HG03558 (cell line): ENCODE measurements around the gene SPRYD3.

Experiments used
- ATAC-seq: cut with Tn5 transposase; IDR thresholded peaks from one replicate; pipeline ENCODE4 v1.9.1; 2021; ENCODE audit warnings: moderate number of reproducible peaks; ENCODE audit not compliant: unreplicated experiment; ENCODE audit errors: extremely low read depth

Gene SPRYD3

DNA sequence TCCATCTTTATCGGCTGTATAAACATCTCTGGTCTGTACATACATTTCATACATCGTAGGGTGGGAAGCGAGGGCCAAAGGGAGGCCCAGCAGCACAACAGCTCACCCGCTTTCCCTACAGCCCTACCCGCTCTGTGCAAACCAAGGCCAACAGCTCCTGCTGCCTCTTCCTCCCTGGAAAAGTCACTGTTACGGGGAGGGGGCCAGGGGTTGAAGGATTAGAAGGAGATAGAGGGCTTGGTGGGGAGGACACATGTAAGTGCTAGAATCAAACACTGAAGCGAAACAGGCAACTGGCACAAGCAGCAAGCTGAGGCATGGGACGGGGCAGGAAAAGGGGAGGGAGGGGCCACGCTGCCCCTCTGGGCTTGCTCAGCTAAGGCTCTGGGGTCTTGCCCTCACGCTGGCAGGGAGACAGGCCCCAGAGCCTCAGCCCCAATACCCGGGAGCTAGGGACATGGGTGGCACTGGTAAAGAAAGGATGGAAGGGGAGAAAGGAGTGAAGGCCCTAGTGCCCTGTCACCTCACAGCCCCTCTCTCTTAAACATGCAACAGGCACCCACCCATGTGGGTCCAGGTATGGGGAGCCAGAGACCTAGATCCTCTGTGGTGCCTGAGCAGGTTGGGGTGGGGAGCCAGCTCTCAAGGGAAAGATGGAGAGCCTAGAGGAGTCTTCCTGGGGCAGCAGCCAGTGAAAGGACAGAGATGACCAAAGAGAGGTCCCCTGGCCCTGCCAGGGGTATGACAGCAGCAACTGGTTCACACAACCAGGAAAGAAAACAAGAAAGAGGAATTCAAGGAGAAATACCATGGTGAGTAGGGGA, 14.4 kb downstream of the SPRYD3 start:
- ATAC-seq = no peak

DNA sequence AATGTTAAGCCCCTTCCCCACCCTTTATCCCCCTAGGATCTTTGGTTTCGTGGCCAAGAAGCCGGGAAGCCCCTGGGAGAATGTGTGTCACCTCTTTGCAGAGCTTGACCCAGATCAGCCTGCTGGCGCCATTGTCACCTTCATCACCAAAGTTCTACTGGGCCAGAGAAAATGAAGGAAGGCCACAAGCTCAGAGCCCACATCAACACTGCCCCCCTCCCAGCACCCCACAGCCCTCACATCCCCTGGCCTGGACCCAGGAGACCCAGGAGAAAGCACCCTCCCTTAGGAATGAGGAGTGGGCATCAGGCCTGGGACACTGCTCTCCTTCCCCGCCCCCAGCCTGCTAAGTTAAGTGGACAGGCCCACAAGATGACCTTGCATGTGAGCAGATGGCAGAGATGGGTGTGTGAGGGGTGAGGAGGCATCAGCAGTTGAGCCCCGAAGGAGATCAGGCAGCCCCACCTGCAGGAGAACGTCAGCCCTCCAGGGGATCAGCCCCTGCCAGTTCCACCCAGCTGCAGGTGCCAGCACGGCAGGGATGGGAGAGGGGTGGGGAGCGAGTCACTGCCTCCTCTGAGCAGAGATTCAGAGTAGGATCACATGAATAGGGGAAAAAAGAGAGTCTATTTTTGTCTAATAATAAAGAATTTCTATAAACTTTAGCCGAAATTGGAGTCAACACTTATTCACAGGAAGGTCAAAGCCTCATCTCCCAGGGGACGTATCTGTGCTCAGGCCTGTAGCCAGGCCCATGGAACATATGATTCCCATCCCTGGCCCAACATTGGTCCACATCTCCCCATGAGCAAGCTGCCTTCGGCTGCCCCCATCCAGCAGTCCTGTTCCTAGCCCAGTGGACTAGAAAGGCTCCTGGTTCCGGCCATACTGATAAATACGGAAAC, 15.2 kb downstream of the SPRYD3 start:
- no peak for ATAC-seq

DNA sequence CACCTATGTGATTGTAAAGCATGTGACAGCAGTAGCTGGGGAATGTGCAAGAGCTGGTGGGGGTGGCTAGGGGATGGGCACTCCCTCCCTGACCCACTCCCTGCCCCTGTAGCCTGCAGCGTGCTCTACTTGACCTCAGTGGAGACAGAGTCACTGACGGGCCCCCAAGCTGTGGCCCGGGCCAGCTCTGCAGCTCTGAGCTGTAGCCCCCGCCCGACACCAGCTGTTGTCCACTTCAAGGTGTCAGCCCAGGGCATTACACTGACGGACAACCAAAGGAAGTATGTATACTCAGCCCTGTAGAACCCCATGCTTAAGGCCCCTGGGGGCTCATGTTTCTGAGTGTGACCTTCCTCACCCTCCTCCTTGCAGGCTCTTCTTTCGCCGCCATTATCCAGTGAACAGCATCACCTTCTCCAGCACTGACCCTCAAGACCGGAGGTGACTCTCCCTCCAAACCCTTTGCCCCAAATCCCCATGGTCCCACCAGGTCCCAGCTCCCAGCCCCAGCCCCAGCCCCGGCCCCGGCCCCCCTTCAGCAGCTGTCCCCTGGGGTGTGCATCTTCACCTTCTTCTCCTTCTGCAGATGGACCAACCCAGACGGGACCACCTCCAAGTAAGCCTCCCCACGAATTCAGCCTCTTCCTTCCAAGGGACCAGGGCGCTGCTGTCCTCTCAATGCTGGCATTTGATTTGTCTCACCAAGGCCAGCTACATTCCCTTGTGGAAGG, 16.0 kb downstream of the SPRYD3 start:
- ATAC-seq = no peak

DNA sequence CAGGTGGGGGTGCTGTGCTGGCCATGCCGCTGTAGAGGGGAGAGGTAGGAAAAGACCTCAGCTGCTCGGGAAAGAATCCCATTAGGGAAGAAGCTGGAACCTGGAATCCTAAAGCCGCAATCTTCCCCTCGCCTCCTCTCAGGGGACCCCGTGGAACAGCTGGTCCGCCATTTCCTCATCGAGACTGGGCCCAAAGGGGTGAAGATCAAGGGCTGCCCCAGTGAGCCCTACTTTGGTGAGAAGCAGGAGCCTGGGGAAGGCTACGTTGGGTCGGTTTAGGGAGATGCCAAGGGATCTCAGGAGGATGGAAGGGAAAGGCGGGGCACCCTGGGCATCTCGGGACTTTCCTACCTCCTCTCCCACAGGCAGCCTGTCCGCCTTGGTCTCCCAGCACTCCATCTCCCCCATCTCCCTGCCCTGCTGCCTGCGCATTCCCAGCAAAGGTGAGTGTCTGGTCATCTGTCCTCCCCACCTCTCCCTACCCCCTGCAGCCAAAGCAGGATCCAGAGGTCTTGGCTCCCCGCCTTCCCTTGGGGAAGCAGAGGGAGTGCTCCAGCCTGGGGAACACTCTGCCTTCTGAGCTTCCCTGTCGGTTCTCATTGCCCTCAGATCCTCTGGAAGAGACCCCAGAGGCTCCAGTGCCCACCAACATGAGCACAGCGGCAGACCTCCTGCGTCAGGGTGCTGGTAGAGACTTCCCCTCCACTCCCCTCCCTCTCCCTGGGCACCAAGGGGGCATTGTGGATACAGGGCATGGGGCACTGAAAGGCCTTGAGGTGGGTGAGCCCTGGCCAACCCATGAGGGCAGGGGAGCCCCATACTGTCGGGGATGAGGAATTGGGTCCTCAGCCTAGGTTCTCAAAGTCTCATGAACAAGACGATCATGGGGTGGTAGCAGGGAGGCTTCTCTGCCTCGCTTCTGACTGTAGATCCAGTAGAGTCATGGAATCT, 16.9 kb downstream of the SPRYD3 start:
- no peak for ATAC-seq

DNA sequence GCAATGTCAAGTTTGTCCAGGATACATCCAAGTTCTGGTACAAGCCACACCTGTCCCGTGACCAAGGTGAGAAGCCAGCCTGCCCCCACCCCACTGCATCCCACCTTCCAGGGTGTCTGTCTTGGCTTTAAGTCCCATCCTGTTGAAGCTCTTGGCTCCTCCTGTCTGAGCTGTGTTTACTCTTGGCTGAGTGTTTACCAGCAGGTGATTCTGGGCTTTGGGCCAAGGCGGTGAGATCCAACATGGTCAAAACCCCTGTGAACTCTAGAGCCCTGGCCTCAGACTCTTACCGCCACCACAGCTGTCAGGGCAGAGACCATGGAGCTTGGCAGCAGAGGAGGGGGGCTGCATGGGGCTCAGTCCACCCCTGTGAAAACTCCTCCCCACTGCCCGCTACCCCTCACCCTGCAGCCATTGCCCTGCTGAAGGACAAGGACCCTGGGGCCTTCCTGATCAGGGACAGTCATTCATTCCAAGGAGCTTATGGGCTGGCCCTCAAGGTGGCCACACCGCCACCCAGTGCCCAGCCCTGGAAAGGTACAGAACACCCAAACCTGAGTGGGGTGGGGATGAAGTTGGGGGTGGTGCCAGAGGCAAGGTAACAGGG, 17.7 kb downstream of the SPRYD3 start:
- ATAC-seq = no peak

DNA sequence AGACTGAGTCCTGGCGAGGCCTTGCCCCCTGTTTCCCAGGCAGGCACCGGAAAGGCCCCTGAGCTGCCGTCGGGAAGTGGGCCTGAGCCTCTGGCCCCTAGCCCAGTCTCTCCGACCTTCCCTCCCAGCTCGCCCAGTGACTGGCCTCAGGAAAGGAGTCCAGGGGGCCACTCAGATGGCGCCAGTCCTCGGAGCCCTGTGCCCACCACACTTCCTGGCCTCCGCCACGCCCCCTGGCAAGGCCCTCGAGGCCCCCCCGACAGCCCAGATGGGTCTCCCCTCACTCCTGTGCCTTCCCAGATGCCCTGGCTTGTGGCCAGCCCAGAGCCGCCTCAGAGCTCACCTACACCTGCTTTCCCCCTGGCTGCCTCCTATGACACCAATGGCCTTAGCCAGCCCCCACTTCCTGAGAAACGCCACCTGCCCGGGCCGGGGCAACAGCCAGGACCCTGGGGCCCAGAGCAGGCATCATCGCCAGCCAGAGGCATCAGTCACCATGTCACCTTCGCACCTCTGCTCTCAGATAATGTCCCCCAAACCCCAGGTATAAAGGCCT, 18.4 kb downstream of the SPRYD3 start:
- no peak for ATAC-seq

DNA sequence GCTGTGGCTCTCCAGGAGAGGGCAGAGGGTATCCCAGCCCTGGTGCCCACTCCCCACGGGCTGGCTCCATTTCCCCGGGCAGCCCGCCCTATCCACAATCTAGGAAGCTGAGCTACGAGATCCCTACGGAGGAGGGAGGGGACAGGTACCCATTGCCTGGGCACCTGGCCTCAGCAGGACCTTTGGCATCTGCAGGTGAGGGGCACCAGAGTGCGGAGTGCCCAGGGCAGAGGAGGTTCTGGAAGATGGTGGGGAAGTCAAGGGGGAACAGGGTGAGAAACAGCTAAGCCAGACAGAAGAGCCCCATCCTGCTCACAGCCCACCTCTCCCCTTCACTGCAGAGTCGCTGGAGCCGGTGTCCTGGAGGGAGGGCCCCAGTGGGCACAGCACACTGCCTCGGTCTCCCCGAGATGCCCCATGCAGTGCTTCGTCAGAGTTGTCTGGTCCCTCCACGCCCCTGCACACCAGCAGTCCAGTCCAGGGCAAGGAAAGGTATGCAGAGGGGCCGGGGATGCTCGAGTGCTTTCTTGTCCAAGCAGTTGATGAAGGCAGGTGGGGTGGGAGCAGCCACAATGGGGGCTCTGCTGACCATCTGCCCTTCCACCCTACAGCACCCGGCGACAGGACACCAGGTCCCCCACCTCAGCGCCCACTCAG, 19.0 kb downstream of the SPRYD3 start:
- ATAC-seq = no peak

DNA sequence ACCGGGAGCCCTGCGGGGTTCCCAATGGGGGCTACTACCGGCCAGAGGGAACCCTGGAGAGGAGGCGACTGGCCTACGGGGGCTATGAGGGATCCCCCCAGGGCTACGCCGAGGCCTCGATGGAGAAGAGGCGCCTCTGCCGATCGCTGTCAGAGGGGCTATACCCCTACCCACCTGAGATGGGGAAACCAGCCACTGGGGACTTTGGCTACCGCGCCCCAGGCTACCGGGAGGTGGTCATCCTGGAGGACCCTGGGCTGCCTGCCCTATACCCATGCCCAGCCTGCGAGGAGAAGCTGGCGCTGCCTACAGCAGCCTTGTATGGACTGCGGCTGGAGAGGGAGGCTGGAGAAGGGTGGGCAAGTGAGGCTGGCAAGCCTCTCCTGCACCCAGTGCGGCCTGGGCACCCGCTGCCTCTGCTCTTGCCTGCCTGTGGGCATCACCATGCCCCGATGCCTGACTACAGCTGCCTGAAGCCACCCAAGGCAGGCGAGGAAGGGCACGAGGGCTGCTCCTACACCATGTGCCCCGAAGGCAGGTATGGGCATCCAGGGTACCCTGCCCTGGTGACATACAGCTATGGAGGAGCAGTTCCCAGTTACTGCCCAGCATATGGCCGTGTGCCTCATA, 19.6 kb downstream of the SPRYD3 start:
- ATAC-seq = no peak

DNA sequence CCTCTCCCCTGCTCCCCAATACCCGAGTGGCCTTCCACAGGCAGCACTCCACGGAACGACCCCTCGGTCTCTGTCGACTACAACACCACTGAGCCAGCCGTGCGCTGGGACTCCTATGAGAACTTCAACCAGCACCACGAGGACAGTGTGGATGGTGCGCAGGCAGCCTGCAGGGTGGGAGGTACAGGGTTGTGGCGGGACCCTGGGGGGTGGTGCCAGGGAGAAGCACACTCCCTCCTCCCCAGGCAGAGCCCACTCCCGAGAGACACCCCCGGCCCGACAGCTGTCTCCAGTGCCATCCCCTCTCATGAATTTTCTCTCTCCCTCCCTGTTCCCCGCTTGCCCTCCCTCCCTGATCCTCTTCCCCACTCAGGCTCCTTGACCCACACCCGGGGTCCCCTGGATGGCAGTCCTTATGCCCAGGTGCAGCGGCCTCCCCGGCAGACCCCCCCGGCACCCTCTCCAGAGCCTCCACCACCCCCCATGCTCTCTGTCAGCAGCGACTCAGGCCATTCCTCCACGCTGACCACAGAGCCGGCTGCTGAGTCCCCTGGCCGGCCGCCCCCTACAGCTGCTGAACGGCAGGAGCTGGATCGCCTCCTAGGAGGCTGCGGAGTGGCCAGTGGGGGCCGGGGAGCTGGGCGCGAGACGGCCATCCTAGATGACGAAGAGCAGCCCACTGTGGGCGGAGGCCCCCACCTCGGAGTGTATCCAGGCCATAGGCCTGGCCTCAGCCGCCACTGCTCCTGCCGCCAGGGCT, 20.3 kb downstream of the SPRYD3 start:
- no peak for ATAC-seq

DNA sequence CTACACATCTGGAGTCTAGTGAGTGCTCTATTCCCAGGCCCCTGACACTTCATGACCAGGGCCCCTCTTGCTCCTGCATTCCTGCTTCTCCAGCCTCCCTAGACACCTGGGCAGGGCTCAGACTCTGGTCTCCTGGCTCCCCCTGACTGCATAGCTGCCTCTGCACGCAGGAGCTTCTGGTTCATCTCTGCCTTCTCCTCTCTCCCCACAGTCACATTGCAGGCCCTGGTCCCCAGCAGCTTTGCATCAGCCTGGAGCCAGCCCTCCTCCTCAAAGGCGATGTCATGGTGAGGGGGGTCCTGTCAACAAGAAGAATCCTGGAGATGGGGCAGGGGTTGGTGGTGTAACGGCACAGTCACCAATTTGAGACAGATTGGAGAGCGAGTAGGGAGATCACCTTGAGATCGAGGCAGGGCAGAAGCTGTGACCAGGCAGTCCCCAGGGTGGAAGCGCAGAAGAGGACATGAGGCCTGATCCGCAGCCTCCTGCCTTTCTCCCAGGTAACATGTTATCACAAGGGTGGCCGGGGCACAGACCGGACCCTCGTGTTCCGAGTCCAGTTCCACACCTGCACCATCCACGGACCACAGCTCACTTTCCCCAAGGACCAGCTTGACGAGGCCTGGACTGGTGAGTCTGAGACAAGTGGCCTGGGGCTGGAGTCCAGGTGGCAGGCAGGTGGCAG, 21.2 kb downstream of the SPRYD3 start:
- no peak for ATAC-seq

DNA sequence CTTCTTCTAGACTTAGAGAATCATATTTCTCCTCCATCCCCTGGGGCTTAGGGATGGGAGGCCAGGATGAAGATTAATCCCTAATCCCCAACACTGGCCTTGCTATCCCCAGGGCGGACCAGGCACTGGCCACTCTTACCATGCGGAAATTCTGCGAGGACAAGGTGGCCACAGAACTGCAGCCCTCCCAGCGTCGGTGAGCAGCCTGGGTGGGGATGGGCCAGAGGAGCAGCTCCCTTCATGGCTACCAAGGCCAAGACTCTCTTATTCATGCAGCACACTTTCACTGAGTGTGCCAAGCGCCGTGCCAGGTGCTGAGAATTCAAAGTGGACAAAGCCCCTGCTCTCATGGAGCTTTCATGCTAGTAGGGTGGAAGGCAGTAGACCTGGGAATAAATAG, 22.3 kb downstream of the SPRYD3 start:
- no peak for ATAC-seq

DNA sequence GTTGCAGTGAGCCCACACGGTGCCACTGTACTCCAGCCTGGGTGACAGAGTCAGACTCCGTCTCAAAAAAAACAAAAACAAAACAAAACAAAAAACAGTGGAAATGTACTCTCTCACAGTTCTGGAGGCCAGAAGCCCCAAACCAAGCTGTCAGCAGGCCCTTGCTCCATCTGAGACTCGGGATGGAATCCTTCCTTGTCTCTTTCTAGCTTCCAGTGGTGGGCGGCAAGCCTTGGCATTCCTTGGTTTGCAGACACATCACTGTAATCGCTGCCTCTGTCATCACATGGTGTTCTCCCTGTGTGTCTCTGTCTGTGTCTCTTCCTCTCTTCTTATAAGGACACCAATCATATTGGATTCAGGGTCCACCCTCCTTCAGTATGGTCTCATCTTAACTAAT, 22.9 kb downstream of the SPRYD3 start:
- no peak for ATAC-seq

DNA sequence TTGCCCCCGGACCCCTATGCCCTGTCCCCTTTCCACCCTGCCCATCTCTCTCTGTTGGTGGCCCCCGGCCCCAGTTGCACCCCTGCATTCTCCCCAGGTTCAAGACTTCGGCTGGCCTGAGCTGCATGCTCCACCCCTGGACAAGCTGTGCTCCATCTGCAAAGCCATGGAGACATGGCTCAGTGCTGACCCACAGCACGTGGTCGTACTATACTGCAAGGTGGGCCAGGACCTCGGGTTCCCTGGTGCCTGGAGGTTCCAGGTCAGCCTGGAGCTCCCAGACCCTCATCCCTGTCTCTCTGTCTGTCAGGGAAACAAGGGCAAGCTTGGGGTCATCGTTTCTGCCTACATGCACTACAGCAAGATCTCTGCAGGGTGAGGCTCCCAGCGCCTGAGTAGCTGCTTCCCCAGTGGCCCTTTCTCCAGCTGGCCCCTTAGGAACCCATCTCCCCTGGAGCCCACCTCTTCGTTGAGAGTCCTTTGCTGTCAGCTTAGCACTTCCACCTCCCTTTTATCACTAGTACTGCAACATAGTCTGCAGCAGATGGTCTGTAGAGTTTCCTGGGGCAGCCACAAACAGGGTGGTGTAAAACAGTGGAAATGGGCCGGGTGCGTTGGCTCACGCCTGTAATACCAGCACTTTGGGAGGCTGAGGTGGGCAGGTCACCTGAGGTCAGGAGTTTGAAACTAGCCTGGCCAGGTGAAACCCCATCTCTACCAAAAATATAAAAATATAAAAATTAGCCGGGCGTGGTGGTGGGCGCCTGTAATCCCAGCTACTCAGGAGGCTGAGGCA, 23.5 kb downstream of the SPRYD3 start:
- ATAC-seq = no peak

DNA sequence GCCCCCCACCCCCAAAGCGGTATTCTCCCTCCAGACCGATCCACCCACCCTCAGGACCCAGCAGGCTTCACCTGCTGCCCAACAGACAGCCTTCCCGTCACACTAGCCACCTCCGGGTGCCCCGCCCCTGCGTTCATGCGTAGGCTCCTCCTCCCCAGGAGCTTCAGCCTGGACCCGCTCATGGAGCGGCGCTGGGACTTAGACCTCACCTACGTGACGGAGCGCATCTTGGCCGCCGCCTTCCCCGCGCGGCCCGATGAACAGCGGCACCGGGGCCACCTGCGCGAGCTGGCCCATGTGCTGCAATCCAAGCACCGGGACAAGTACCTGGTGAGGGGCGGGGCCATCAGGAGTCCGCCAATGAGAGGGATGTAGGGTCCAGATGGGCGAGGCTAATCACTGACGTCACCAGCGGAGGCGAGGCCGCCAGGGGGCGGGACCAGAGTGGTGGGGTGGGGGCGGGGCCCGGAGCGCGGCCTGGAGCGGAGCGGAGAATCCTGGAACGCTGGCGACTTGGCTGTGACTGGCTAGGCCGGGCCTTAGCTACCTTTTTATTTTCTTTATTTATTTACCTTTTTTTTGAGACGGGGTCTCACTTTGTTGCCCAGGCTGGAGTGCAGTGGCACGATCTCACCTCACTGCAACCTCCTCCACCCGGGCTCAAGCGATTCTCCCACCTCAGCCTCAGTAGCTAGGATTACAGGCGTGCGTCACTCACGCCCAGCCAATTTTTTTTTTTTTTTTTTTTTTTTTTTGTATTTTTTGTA, 24.9 kb downstream of the SPRYD3 start:
- ATAC-seq = no peak
